ENCODE measurements around the gene CERCAM. TPM values are rescaled to one million over a fixed set of nuclear protein-coding genes. Genes with fewer than 3 reads are reported as not detected.
"Not testable (repeated sequence)": the region's sequence is repeated elsewhere in the genome, so short reads cannot be mapped to it uniquely, and the experiment has no call there.

Gene CERCAM
- total RNA-seq, 4 donors from 2014 or later: 3.3 to 16.5 (median 5.9) TPM

GRCh38 chr9:128422783-128423150 lies 2.1 kb downstream of the CERCAM start:
- TF ChIP-seq POLR2A (IDR thresholded peaks at IDR 0.05) (no peak), CTCF (IDR thresholded peaks at IDR 0.05) (no peak)
- H3K27me3 ChIP-seq: peaks cover 0 to 8% of the 10 kb centered on the region in 2 donors
- H3K27ac ChIP-seq: no peak overlapping the region
- no peaks in the 10 kb centered on the region for H3K36me3 ChIP-seq
- peaks cover 0 to 23% (median 13%) of the 10 kb centered on the region in 4 donors for H3K4me1 ChIP-seq
- no peak overlapping the region for H3K4me3 ChIP-seq
- no peak for DNase-seq
- peaks cover 0 to 4% (median 0%) of the 10 kb centered on the region in 4 donors for H3K9me3 ChIP-seq

GRCh38 chr9:128423356-128423755 lies 2.7 kb downstream of the CERCAM start:
- not testable (repeated sequence) for H3K27me3 ChIP-seq, H3K4me3 ChIP-seq, H3K27ac ChIP-seq, H3K9me3 ChIP-seq, DNase-seq, H3K36me3 ChIP-seq
- H3K4me1 ChIP-seq: peaks cover 0 to 23% (median 13%) of the 10 kb centered on the region in 4 donors

- Histone ChIP-seq H3K4me1 (peaks cover 0 to 20% (median 8%) of the 10 kb centered on the region in 4 donors), H3K4me3 (no peak overlapping the region), H3K27ac (no peak overlapping the region), H3K27me3 (peaks cover 0 to 7% of the 10 kb centered on the region in 2 donors), H3K36me3 (no peaks in the 10 kb centered on the region), H3K9me3 (peaks cover 0 to 4% (median 0%) of the 10 kb centered on the region in 4 donors)
- DNase-seq: no peak
- TF ChIP-seq CTCF (IDR thresholded peaks at IDR 0.05) (no peak), POLR2A (IDR thresholded peaks at IDR 0.05) (no peak)
Measured at GRCh38 chr9:128424268-128424780, 3.7 kb downstream of the CERCAM start.

GRCh38 chr9:128428644-128429512 lies 8.2 kb downstream of the CERCAM start:
- DNase-seq: no peak
- H3K4me3 ChIP-seq: no peak overlapping the region
- H3K27me3 ChIP-seq: no peaks in the 10 kb centered on the region
- H3K4me1 ChIP-seq: no peaks in the 10 kb centered on the region
- no peak for TF ChIP-seq CTCF (IDR thresholded peaks at IDR 0.05)
- TF ChIP-seq POLR2A (IDR thresholded peaks at IDR 0.05): no peak
- no peaks in the 10 kb centered on the region for H3K36me3 ChIP-seq
- H3K9me3 ChIP-seq: no peaks in the 10 kb centered on the region
- no peak overlapping the region for H3K27ac ChIP-seq

- H3K27ac ChIP-seq: no peak overlapping the region
- no peaks in the 10 kb centered on the region for H3K27me3 ChIP-seq
- H3K4me1 ChIP-seq: no peaks in the 10 kb centered on the region
- H3K9me3 ChIP-seq: no peaks in the 10 kb centered on the region
- no peaks in the 10 kb centered on the region for H3K36me3 ChIP-seq
- no peak for DNase-seq
- H3K4me3 ChIP-seq: no peak overlapping the region
- TF ChIP-seq CTCF (IDR thresholded peaks at IDR 0.05): no peak
- TF ChIP-seq POLR2A (IDR thresholded peaks at IDR 0.05): no peak
Measured at GRCh38 chr9:128429513-128430086, 8.9 kb downstream of the CERCAM start.

GRCh38 chr9:128431207-128431606 lies 10.6 kb downstream of the CERCAM start:
- no peaks in the 10 kb centered on the region for H3K27me3 ChIP-seq
- no peak for TF ChIP-seq CTCF (IDR thresholded peaks at IDR 0.05)
- TF ChIP-seq POLR2A (IDR thresholded peaks at IDR 0.05): no peak
- no peaks in the 10 kb centered on the region for H3K4me1 ChIP-seq
- no peak for DNase-seq
- no peak overlapping the region for H3K4me3 ChIP-seq
- H3K9me3 ChIP-seq: no peaks in the 10 kb centered on the region
- no peak overlapping the region for H3K27ac ChIP-seq
- H3K36me3 ChIP-seq: no peaks in the 10 kb centered on the region
